ENCODE measurements around the gene PARD3.

DNA sequence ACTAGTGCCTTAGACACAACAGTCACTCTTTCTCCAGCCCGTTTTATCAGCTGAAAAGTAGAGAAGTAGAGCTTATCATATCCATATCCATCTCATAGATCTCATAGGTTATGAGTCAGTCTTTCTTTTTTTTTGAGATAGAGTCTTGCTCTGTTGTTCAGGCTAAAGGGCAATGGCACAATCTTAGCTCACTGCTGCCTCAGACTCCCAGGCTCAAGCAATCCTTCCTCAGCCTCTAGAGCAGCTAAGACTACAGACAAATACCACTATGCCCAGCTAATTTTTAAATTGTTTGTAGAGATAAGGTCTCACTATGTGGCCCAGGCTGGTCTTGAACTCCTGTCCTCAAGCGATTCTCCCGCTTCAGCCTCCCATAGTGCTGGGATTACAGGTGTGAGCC is 2.5 kb upstream of the PARD3 start:
- TF ChIP-seq, protein P1, sequence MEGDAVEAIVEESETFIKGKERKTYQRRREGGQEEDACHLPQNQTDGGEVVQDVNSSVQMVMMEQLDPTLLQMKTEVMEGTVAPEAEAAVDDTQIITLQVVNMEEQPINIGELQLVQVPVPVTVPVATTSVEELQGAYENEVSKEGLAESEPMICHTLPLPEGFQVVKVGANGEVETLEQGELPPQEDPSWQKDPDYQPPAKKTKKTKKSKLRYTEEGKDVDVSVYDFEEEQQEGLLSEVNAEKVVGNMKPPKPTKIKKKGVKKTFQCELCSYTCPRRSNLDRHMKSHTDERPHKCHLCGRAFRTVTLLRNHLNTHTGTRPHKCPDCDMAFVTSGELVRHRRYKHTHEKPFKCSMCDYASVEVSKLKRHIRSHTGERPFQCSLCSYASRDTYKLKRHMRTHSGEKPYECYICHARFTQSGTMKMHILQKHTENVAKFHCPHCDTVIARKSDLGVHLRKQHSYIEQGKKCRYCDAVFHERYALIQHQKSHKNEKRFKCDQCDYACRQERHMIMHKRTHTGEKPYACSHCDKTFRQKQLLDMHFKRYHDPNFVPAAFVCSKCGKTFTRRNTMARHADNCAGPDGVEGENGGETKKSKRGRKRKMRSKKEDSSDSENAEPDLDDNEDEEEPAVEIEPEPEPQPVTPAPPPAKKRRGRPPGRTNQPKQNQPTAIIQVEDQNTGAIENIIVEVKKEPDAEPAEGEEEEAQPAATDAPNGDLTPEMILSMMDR (conservative IDR thresholded peaks at IDR 0.05 in 1 of 2, IDR thresholded peaks at IDR 0.05 in 1 of 2; ENCODE audit: low read depth in 1 of 2, low read length in 2 of 2) = no peak
- TF ChIP-seq EZH2 (IDR thresholded peaks at IDR 0.05; ENCODE audit: low read length, missing control alignments) = no peak

Measured in fibroblast of lung (primary cell).